Measurements from ENCODE around the gene ELMO1.

ELMO1 gene

DNA sequence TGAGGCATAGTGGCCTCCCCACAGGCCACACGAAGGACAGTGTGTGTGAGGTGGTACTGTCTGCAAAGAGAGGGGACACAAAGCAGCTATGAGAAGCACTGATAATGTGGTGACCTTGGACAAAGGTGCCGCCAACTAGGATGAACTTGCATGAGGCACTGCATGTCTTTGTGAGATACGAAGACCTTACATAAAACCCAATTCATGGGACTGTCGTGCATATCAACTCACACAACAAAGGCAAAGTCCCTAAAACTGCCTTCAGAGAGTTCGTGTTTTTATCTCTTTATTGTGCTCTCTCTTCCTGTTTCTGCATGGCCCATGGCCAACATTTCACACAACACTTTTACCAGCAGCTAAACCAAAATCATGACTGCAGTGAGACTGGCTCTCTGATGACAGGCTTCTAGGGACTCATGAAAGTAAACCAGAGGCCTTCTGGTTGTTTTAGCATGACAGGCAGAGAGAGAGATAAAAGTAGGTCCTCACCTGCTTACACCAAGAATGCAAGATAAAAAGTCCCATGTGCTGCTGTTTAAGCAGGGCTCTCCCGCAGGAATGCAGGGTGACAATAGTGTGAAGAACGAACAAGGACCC, 347.8 kb downstream of the ELMO1 start:
- no peaks in the 10 kb centered on the region for H3K36me3 ChIP-seq (ENCODE audit: control insufficient read depth, insufficient read depth, low read length)
- no peaks in the 10 kb centered on the region for H3K27me3 ChIP-seq (ENCODE audit: control insufficient read depth, insufficient read depth, low read length)
- no peaks in the 10 kb centered on the region for H3K79me2 ChIP-seq
- no peak overlapping the region for H3K27ac ChIP-seq
- no peak overlapping the region for H2AFZ ChIP-seq
- H3K4me3 ChIP-seq (ENCODE audit: low read depth, low read length): no peak overlapping the region
- H3K4me1 ChIP-seq: no peaks in the 10 kb centered on the region
- no peak for TF ChIP-seq CTCF (IDR thresholded peaks at IDR 0.05)
- no peak overlapping the region for H3K4me2 ChIP-seq (ENCODE audit: low read length)
- H3K9ac ChIP-seq: no peak overlapping the region
- H3K9me3 ChIP-seq (ENCODE audit: control insufficient read depth, low read length): no peaks in the 10 kb centered on the region

- Histone ChIP-seq H3K27me3 (ENCODE audit: control insufficient read depth, insufficient read depth, low read length) (no peaks in the 10 kb centered on the region), H3K79me2 (no peaks in the 10 kb centered on the region), H3K4me2 (ENCODE audit: low read length) (no peak overlapping the region), H3K36me3 (ENCODE audit: control insufficient read depth, insufficient read depth, low read length) (no peaks in the 10 kb centered on the region), H3K27ac (no peak overlapping the region), H3K4me1 (no peaks in the 10 kb centered on the region), H3K4me3 (ENCODE audit: low read depth, low read length) (no peak overlapping the region), H2AFZ (no peak overlapping the region), H3K9ac (no peak overlapping the region), H3K9me3 (ENCODE audit: control insufficient read depth, low read length) (no peaks in the 10 kb centered on the region)
- TF ChIP-seq CTCF (IDR thresholded peaks at IDR 0.05): no peak
Measured at GRCh38 chr7:37098762-37099161, 349.9 kb downstream of the ELMO1 start.

DNA sequence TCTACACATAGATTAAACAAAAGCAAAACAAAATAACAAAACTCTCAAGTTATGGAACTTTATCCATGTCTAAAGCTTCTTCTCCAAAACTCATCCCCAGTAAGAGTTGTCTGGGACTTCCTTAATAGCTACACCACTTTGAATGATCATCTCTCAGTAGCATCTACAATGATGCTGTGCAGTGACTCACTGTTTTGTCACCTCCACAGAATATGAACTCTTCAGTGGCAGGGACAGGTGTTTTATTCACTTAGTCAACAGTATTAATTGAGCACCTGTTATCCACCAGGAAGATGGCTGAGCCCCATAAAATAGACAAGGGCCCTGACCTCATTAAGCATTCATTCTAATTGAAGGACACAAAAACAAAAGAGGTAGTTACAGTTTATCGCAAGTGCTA, 350.7 kb downstream of the ELMO1 start:
- Histone ChIP-seq H3K9me3 (ENCODE audit: control insufficient read depth, low read length) (no peaks in the 10 kb centered on the region), H2AFZ (no peak overlapping the region), H3K36me3 (ENCODE audit: control insufficient read depth, insufficient read depth, low read length) (no peaks in the 10 kb centered on the region), H3K9ac (no peak overlapping the region), H3K27me3 (ENCODE audit: control insufficient read depth, insufficient read depth, low read length) (no peaks in the 10 kb centered on the region), H3K4me3 (ENCODE audit: low read depth, low read length) (no peak overlapping the region), H3K4me1 (no peaks in the 10 kb centered on the region), H3K79me2 (no peaks in the 10 kb centered on the region), H3K4me2 (ENCODE audit: low read length) (no peak overlapping the region), H3K27ac (no peak overlapping the region)
- TF ChIP-seq CTCF (IDR thresholded peaks at IDR 0.05): no peak

DNA sequence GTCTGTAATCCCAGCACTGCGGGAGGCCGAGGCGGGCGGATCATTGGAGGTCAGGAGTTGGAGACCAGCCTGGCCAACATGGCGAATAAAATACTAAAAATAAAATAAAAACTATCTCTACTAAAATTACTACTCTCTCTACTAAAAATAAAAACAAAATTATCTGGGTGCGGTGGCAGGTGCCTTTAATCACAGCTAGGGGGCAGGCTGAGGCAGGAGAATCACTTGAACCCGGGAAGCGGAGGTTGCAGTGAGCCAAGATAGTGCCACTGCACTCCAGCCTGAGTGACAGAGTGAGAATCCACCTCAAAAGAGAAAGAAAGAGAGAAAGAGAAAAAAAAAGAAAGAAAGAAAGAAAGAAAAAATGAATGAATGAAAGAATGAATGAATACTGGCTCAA, 351.4 kb downstream of the ELMO1 start:
- H3K9ac ChIP-seq: no peak overlapping the region
- H3K36me3 ChIP-seq (ENCODE audit: control insufficient read depth, insufficient read depth, low read length): no peaks in the 10 kb centered on the region
- no peaks in the 10 kb centered on the region for H3K79me2 ChIP-seq
- no peak for TF ChIP-seq CTCF (IDR thresholded peaks at IDR 0.05)
- no peak overlapping the region for H3K4me3 ChIP-seq (ENCODE audit: low read depth, low read length)
- no peaks in the 10 kb centered on the region for H3K9me3 ChIP-seq (ENCODE audit: control insufficient read depth, low read length)
- H2AFZ ChIP-seq: no peak overlapping the region
- no peak overlapping the region for H3K27ac ChIP-seq
- H3K27me3 ChIP-seq (ENCODE audit: control insufficient read depth, insufficient read depth, low read length): no peaks in the 10 kb centered on the region
- no peaks in the 10 kb centered on the region for H3K4me1 ChIP-seq
- no peak overlapping the region for H3K4me2 ChIP-seq (ENCODE audit: low read length)

DNA sequence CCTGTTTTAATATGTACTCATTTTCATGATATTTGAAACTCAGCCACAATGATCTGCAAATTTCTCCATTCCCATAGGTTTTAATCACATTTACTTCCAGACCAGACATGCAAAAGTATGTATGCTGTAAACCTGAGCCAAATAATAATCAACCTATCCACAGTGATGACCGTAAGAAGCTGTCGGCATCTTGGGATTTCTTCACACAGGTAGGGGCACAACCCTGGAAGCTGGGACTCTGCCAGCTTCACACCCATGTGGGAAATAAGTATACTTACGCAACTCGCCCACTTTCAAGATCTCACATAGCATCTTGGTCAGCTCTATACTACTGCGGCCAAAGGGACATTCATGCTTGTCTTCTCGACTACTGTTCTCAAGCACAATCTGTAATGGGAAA, 352.3 kb downstream of the ELMO1 start:
- H3K36me3 ChIP-seq (ENCODE audit: control insufficient read depth, insufficient read depth, low read length): no peaks in the 10 kb centered on the region
- no peak for TF ChIP-seq CTCF (IDR thresholded peaks at IDR 0.05)
- no peaks in the 10 kb centered on the region for H3K9me3 ChIP-seq (ENCODE audit: control insufficient read depth, low read length)

More for the DNA sequence above, 352.3 kb downstream of the ELMO1 start:
- Histone ChIP-seq H2AFZ (no peak overlapping the region), H3K4me2 (ENCODE audit: low read length) (no peak overlapping the region), H3K9ac (no peak overlapping the region), H3K27me3 (ENCODE audit: control insufficient read depth, insufficient read depth, low read length) (no peaks in the 10 kb centered on the region), H3K4me3 (ENCODE audit: low read depth, low read length) (no peak overlapping the region), H3K4me1 (no peaks in the 10 kb centered on the region), H3K27ac (no peak overlapping the region), H3K79me2 (no peaks in the 10 kb centered on the region)
